Peyer's patch (tissue), 4 donors: ENCODE results near the gene ZNF471.

Experiments
- CTCF ChIP-seq, 6 experiments: fragments of 450-650 bp in 4 of 6; fragments of 200-600 bp in 2 of 6; sonication (generic) in 1 of 6; IDR thresholded peaks; one replicate each; pipeline ENCODE4 v1.5.1; 2017 to 2019; ENCODE audit warnings: antibody characterized with exemption in 6 of 6, mild to moderate bottlenecking in 3 of 6, moderate library complexity in 1 of 6
- POLR2A ChIP-seq, 2 donors: fragments of 450-650 bp; IDR thresholded peaks; one replicate each; pipeline ENCODE4 v1.5.1; 2017; ENCODE audit warnings: antibody characterized with exemption in 2 of 2, mild to moderate bottlenecking in 2 of 2, moderate library complexity in 2 of 2

GRCh38 chr19:56476093-56476492 is 31.6 kb upstream of the ZNF471 start:
- TF ChIP-seq CTCF (IDR thresholded peaks at IDR 0.05) (no peak), POLR2A (IDR thresholded peaks at IDR 0.05) (no peak)
